HK-2 (cell line): ENCODE measurements around the gene RFX3.

ENCODE experiments used
- DNase-seq: peaks from one replicate; pipeline ENCODE4 v3.0.0-alpha.2; 2018; ENCODE audit not compliant: unreplicated experiment

RFX3 gene

DNA sequence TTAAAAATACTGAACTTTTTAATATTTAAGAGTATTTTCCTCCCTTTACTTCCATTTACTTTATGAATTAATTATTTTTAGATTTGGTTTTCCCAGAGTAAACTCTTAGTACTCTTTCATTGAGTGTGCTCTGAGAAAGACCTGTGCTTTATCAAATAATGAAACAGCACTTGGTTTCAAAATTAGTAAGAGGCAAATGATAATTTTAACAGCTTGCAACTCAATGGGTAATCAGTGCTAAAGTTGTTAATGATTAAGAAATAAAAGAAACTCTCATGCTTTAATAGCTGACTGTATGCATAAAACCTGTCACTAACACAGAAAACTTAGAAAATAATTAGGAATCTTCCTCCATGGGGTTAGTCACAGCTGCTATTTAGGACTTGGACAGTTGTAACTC, 244.4 kb downstream of the RFX3 start:
- DNase-seq: no peak

DNA sequence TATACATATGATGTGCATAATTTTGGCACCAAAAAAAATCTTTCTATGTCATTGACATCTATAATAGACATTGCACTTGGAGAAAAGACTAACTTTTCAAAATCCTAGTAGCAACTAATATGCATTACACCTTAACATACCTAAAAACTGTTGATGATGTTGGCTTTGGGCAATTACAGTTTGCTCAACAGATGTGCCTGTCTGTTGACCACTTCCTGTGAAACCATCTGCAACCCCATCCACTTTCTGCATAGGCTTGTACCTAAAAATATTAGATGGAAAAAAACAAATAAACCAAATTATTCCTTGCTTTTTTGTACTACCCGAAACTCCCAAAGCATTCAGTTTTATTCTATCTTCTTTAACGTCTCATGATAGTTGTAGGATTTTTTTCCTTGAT, 248.6 kb downstream of the RFX3 start:
- DNase-seq: no peak

DNA sequence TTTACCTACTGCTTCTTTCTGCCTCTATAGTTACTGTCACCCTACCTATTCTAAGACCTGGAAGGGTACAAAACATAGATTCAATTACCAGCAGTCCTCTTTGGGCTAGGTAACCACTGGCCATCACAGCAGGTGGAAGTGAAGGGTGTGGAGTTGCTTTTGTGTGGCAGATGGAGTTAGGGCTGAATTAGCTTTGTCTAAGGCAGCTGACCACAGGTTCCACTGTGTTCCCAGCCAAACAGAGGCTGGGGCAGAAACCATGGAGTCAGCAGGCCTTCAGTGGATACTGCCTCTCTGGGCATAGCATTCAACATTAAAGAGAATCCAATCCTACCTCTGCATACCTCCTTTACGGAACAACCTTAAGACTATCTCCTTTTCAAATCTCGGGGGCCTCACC, 254.2 kb downstream of the RFX3 start:
- no peak for DNase-seq

DNA sequence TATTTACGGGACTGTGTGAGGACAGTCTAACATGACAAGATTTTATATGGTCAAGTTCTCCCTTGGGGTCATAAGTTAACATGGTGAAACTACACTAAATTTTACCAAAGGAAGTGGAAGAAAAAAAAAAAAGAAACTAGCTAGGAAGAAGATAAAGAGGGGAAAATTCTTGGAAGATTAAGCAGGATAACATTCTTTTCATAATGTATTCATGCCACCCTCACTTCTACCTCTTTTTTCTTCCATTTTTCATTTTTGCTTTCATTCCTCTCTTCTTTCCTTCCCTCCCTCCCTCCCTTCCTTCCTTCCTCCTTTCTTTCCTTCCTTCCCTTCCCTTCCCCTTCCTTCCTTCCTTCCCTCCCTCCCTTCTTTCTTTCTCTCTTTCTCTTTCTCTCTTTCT, 254.6 kb downstream of the RFX3 start:
- DNase-seq: no peak

DNA sequence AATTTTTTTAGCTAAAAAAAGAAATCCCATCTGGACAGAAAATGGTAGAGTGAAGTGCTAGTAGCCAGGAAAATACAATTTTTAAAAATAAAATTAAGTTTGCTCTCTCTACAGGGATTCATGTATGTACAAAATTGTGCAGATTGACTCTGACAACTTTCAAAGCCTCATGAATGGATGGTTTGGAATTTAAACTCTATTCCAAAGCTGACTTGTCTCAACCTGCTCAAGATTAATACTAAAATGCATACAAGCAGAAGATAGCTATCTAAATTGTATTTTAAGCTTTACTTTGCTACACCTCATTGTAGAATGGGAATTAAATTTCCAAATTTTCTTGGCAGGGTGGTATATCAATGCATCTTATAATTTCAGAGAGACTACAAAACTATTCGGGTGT, 257.6 kb downstream of the RFX3 start:
- no peak for DNase-seq

DNA sequence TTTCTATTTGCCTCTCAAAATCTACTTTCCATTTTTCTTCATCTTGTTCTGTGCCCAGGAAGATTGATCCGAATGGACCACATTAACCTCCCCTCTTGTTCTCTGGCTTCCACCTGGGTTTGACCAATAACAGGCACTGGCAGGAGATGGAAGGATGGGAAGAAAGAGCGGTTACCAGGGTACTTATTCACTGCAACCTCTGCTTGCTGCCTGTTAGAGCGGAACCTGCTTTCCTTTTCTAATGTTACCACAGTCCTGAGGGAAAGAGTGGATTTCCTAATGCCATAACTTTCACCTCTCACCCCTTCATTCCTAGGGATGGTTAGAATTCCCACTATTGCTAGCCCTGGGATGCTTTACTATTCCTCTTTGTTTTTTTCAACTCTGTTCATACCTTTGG, 262.1 kb downstream of the RFX3 start:
- DNase-seq: no peak

DNA sequence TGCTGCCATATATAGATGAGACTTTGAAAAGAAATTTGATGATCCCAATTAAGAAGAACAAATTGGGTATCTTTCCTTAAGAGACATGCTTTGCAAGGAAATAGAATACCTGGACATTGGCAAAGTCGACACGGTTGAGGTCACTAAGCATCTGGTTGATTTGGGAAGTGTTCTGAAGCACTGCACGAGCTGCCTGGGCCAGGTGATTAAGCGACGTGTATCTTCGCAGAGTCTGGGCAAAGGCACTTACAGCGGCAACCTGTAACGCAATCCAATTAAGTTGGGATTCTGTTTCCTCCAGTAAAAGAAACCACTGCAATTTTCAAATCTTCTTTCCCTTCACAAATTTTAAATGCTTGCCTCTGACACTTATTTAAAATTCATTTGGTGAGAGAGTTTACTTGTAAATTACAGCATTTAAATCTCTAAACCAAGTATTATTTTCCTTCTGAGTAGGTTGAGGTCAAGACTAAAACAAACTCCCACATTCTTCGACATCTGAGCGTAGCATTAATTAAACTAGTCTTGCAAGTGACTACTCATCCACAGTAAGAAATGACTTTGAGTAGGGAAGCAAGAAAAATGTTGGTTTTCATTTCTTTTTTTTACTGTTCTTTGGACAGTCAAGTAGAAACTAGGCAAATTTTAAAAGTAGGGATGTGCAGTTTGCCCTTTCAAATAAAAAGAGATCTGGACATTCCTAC, 262.8 kb downstream of the RFX3 start:
- no peak for DNase-seq

DNA sequence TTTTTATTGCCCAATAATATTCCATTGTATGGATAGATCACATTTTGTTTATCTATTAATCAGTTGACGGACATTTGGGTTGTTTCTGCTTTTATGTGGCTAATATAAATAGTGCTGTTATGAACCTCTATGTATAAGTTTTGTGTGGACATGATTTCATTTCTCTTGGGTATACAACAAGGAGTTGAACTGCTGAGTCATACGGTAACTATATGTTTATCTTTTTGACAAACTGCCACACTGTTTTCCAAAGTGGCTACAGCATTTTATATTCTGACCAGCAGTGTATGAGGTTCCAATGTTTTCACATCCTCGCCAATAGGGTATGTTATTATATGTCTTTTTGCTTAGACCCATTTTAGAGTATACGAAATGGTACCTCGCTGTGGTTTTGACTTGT, 264.3 kb downstream of the RFX3 start:
- DNase-seq: no peak

DNA sequence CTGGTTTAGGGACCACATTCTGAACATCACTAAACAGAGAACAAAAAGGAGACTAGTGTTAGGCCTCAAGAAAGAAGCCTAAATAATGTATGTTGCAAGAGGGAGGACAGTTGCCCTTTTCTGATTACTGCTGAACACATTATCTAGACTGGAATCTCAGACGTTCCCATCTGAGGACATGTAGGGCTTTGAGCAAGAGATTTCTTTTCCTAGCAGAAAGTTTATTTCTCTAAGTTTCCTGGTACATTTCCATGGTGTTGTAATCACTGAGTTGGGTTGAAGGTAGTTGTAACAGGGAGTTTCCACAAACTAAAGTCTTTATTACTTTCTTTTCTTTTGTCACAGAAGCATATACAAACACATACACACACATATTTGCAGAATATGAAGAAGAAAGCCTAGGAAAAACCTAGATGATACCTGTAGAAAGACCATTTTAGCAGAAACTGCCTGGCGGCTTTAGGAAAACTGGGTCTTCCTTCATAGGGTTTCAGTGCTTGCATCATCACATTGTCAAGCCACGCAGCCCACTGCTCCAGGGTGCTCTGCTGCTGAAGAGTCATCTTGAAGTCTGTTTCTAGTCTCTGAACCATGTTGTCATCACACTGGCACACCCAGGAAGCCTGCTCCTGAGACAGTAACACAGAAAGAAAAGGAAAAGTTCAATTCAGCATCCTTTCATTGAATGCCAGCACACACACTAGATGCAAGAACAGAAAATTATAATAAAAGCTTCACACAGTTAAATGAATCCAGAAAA, 269.1 kb downstream of the RFX3 start:
- no peak for DNase-seq

DNA sequence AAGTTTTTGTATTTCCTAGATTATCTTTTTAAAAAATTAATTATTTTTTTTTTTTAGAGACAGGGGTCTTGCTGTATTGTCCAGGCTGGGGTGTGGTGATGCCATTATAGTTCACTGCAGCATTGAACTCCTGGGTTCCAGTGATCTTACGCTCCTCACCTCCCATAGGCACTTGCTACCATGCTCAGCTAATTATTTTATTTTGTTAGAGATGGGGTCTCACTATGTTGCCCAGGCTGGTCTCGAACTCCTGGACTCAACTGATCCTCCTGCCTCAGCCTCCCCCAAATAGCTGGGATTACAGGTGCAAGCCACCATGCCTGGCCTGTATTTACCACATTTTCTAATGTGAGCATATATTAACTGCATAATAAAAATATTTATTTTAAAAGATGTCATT, 274.5 kb downstream of the RFX3 start:
- DNase-seq: no peak

DNA sequence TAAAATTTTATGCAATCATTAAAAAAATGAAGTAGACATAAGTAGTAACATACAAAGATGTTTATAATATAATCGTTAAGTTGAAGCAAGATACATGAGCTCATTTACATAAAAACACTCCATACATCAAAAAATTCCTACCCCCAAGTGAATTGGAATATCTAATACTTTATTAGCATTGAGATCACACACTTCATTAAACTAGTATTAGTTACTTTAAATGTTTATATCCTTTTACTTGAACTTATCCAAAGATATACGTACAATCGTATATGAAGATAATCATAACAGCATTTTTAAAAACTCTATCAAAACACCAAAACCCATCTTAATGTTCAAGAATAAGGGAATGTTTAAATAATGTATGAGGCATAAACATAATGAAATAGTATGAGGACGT, 275.1 kb downstream of the RFX3 start:
- no peak for DNase-seq

DNA sequence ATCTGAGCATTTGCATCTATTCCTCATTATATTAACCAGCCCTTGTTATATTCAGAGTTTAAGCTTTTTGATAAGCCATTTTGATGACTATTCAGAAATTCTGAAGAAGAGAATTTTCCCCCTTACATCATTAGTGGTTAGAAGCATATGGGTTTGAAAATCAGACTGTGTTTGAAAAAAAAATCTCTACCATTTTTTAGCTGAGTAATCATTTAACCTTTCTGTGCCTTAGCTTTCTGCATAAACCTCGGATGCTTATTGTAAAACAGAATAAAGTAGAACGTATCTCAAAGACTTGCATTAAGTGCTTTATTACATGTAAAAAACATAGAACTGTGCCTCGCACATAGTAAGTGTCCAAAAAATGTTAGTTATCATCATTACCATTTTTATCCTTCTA, 278.6 kb downstream of the RFX3 start:
- no peak for DNase-seq

DNA sequence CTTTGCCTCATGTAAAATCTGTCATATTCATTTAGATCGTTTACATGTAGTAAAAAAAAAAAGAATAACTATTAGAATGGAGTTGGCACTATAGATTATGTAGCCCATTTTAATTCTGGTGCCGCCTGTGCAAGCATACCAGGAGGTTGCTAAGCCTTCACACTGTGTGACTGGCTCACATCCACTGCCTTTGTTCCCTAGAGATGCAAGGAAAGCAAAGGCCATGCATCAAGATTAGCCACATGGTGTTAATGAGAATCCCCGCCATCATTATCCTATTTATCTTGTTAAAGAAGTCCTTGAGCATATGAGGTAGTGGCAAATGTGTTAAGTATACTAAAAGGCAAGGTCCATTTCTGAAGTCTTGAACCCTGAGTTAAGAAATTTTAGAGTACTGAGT, 279.6 kb downstream of the RFX3 start:
- DNase-seq: no peak

DNA sequence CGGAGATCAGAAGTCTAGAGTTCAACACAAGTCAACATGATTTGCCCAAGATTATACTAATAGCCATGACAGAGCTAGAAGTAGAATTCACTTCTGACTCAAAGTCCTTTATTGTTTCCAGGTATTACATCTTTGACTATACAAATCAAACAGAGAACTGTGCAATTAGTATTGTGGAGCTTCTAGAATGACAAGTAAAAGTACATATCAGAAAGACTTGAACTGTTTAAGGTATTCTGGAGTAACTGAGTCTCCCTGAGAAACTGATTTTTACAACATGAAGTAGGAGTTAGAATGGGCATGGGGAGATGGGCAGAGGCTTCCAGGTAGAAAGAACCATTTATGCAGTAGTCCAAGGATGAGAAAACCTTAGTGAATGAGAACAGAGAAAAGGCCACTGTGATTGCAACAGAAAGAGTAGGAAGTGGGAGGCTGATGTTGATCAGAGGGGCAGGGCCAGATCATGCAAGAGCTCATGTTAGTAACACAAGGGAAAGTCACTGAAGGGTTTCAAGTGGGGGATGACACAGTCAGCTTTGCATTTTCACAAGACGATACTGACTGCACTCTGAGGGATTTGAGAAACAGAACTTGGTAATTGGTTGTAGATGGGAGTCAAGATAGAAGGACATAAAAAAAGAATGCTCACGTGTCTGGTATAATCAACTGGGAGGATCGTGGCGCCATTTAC, 280.7 kb downstream of the RFX3 start:
- DNase-seq: peak; percentile 1

DNA sequence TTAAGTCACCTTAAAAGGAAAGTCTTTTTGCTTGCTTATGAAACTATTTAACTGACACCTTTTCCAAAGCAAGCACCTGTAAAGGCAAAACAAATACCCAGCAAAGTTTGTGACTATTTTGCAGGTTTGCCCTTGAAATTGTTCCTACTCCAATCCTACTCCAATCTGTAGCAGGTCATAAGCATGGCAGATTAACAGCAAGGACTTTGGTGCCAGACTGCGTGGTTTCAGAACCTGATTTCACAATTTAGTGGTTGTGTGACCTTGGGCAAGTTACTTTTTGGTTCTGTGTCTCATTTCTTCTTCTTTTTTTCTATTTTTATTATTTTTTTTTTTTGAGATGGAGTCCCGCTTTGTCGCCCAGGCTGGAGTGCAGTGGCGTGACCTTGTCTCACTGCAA, 282.1 kb downstream of the RFX3 start:
- DNase-seq: no peak

DNA sequence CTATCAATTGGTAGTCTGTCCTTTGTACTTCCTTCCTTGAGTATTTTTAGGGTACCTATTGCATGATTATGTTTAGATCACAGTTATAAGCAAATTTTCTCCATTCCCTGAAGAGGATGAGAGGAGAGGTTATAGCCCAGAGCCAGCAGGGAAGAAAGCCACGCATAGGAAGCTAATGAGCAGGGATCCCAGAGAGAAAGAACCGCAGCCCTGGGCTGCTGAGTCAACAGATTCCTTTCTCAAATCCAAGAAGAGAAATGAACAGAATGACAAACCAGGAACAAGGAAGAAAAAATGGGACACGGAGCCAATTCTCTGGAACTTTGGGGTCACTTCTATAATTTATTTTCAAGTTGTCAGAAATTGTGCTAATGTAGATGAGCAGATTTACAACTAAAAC, 284.5 kb downstream of the RFX3 start:
- DNase-seq: peak; percentile 1

DNA sequence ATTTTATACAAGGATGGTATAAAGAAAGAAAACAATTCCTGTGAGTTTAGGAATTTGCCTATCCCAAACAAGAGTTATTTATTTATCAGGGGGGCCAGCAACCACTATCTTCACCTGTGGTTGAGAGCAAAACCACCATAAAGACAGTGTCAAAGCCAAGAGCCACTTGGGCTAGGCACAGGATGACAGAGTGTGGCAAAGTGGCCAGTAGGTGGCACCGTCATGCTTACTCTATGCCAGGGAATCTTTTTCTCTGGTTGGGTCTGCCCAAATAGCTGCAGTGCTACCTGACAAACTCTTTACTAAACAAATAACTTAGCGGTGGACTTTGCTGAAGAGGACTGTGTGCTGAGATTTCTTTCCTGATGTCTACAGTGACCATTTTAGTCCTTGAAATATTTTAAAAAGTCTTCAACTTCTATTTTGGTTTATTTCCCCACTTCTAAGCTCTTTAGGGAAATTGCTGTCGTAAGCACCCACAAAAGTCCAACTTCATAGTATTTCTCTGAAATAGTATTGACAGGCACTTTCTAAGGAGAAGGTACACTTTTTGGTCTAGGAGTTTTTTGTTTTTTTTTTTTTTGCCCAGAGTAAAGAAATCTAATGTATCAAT, 285.0 kb downstream of the RFX3 start:
- peak; percentile 42 for DNase-seq

DNA sequence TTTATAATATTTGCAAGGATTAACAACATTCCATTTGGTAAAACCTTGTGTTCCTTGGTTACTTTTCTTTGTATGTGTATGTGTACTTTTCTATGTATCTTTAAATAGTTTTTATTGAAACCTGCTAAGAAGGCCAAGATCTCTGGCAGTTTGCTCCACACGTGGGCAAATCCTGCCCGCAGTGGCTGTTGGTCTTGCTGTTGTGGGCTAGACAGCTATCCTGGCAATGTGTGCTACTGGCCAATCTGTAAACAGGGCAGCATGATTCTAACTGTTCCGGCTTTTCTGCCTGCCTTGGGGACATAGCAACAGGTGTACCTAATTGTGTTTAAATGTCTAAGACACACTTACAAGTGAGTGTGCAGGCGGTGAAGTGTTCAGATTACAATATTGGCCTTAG, 286.6 kb downstream of the RFX3 start:
- DNase-seq: no peak

DNA sequence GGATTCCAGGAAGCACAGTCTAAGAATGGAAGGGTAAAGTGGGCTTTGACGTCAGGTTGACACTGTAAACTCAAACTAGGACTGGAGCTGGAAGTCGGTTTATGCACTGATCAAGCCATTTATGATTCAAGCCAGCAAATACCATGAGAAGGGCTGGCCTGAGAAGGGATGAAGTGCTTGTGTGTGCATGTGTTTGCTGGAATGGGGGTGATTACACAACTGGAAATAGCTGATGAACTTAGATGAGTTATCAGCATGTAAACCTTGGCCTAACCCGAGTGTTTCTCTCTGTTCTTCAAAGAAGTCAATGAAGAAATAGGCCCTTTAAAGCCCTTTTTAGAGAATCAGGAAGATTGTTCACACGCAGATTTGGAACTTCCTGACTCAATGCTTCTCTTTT, 287.6 kb downstream of the RFX3 start:
- no peak for DNase-seq

DNA sequence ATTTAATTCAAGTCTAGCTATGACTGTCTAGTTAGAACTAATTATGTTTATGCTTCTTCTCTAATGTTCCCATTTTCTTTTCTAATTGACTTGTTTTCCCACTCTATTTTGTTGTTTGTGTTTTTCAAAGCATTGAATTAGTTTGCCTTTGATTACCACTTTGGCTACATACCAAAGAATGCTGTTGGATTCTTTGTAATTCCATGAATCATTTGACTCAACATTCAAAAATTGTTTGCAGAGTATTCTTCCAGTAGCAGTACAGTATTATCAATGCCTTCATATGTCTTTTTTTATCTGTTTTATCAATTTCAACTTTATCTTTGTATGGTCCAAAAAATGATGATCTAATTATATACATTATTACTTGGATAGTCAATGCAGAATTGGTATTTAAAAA, 288.7 kb downstream of the RFX3 start:
- DNase-seq: no peak

DNA sequence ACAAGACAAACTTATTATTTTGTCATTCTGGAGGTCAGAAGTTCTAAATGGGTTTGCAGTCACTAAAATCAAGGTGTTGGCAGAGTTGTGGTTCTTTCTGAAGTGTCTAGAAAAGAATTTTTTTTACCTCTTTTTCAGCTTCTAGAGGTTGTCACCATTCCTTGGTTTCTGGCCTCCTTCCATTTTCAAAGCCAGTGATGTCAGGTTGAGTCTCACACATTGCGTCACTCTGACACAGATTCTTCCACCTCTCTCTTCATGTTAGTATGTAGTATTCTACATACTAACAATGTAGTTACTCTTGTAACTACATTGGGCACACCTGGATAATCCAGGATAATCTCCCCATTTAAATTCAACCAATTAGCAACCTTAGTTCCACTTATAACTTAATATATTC, 290.3 kb downstream of the RFX3 start:
- DNase-seq: no peak

DNA sequence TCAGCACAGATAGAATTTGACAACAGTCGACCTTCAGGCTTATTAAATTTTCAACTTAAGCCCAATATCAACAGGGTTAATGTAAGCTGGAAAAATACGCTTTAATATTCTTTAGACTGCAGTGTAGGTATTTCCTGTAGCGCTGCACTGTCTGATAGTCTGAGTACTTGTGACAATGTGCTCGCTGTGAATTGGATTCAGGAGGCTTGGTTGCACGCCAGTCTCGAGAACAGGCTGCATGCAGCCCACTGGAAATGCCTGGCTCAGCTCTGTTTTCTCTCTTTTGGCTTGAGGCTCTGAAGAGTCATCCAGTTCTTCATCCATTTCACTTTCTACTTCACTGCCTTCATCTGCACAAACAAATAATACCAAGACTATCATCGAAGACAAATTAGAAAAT, 300.9 kb downstream of the RFX3 start:
- DNase-seq: no peak

DNA sequence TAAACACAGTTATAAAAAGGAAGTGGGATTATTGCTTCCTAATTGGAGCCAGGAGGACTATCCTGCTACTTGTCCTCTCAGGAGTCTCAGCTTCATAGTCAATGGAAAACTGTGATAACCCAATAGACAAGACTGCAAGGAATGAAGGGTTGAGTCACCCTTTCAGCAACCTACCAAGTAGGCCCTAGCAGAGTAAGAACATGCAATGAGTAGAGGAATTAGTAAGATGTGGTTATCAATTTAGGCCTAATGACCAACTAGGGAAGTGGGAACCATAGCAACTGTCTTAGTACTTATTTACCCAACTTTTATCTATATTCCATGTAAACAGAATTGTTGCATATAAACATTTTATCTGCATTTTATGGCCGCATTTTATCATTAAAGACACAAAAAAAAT, 310.1 kb downstream of the RFX3 start:
- DNase-seq: no peak
